ENCODE data around the gene NTRK2. TPM values are rescaled to one million over a fixed set of nuclear protein-coding genes. Genes with fewer than 3 reads are reported as not detected.

NTRK2 gene
- polyA plus RNA-seq, 1 donor (not counting 4 experiments of a cell fraction or from before 2014, with no cell fraction given), result 0.08 TPM

- H4K20me1 ChIP-seq (ENCODE audit: control insufficient read depth, extremely low read depth, insufficient read depth, low read length), result peaks cover 3% of the 10 kb centered on the region
- peak; percentile 92 for TF ChIP-seq EZH2 (IDR thresholded peaks at IDR 0.05; ENCODE audit: low read length)
- TF ChIP-seq CTCF (optimal IDR thresholded peaks at IDR 0.05 in 1 of 3, IDR thresholded peaks at IDR 0.05 in 1 of 3, conservative IDR thresholded peaks at IDR 0.05 in 1 of 3; ENCODE audit: extremely low read depth in 1 of 3, insufficient read depth in 2 of 3, low read length in 3 of 3), result no peak
- DNase-seq (ENCODE audit: low read depth, low spot score) (no peak), FAIRE-seq (no peak)
- H3K79me2 ChIP-seq (ENCODE audit: control insufficient read depth, insufficient read depth, low read length), result no peaks in the 10 kb centered on the region
- dilution Hi-C loops (cut with MboI; ENCODE audit: extremely low pct_ligation_motif_present, low sequenced_read_pairs), result no loop called here
- no peaks in the 10 kb centered on the region for H3K9me3 ChIP-seq (ENCODE audit: control insufficient read depth, low read depth, low read length)
- H3K4me3 ChIP-seq (ENCODE audit: control insufficient read depth in 2 of 3, extremely low read depth in 1 of 3, insufficient read depth in 2 of 3, low read depth in 1 of 3, low read length in 3 of 3), result peak overlapping the region; percentile 26 to 74 (median 67)
- H3K9me1 ChIP-seq (ENCODE audit: control insufficient read depth, extremely low read depth, insufficient read depth, low read length), result no peaks in the 10 kb centered on the region
- peak overlapping the region; percentile 98 for H3K4me2 ChIP-seq (ENCODE audit: control insufficient read depth, extremely low read depth, insufficient read depth, low read depth, low read length)
- H3K27me3 ChIP-seq (ENCODE audit: control insufficient read depth, extremely low read depth, insufficient read depth, low read length), result peaks cover 24% of the 10 kb centered on the region
- H3K36me3 ChIP-seq (ENCODE audit: control insufficient read depth in 2 of 2, extremely low read depth in 1 of 2, insufficient read depth in 2 of 2, low read length in 2 of 2), result no peaks in the 10 kb centered on the region
- no peak overlapping the region for H3K9ac ChIP-seq (ENCODE audit: control insufficient read depth, extremely low read depth, insufficient read depth, low read length)
- H2AFZ ChIP-seq (ENCODE audit: control insufficient read depth, low read length), result peak overlapping the region; percentile 81
- H3K4me1 ChIP-seq (ENCODE audit: control insufficient read depth, extremely low read depth, insufficient read depth, low read length), result peaks cover 24% of the 10 kb centered on the region
- H3K27ac ChIP-seq (ENCODE audit: control insufficient read depth, insufficient read depth, low read length), result no peak overlapping the region
These were observed 861 bp downstream of the NTRK2 start for GRCh38 chr9:84670138-84671041.

- peaks cover 24% of the 10 kb centered on the region for H3K4me1 ChIP-seq (ENCODE audit: control insufficient read depth, extremely low read depth, insufficient read depth, low read length)
- peaks cover 3% of the 10 kb centered on the region for H4K20me1 ChIP-seq (ENCODE audit: control insufficient read depth, extremely low read depth, insufficient read depth, low read length)
These were observed 2.3 kb downstream of the NTRK2 start for GRCh38 chr9:84671586-84672521.

More at GRCh38 chr9:84671586-84672521, 2.3 kb downstream of the NTRK2 start:
- Histone ChIP-seq H3K36me3 (ENCODE audit: control insufficient read depth in 2 of 2, extremely low read depth in 1 of 2, insufficient read depth in 2 of 2, low read length in 2 of 2) (no peaks in the 10 kb centered on the region), H3K9me1 (ENCODE audit: control insufficient read depth, extremely low read depth, insufficient read depth, low read length) (no peaks in the 10 kb centered on the region), H2AFZ (ENCODE audit: control insufficient read depth, low read length) (peak overlapping the region; percentile 63), H3K27ac (ENCODE audit: control insufficient read depth, insufficient read depth, low read length) (no peak overlapping the region), H3K4me2 (ENCODE audit: control insufficient read depth, extremely low read depth, insufficient read depth, low read depth, low read length) (peak overlapping the region; percentile 9), H3K79me2 (ENCODE audit: control insufficient read depth, insufficient read depth, low read length) (no peaks in the 10 kb centered on the region), H3K9me3 (ENCODE audit: control insufficient read depth, low read depth, low read length) (no peaks in the 10 kb centered on the region), H3K9ac (ENCODE audit: control insufficient read depth, extremely low read depth, insufficient read depth, low read length) (no peak overlapping the region), H3K4me3 (ENCODE audit: control insufficient read depth in 2 of 3, extremely low read depth in 1 of 3, insufficient read depth in 2 of 3, low read depth in 1 of 3, low read length in 3 of 3) (no peak overlapping the region), H3K27me3 (ENCODE audit: control insufficient read depth, extremely low read depth, insufficient read depth, low read length) (peaks cover 24% of the 10 kb centered on the region)
- DNase-seq (ENCODE audit: low read depth, low spot score) (no peak), FAIRE-seq (peak; percentile 5)
- TF ChIP-seq EZH2 (IDR thresholded peaks at IDR 0.05; ENCODE audit: low read length) (no peak), CTCF (optimal IDR thresholded peaks at IDR 0.05 in 1 of 3, IDR thresholded peaks at IDR 0.05 in 1 of 3, conservative IDR thresholded peaks at IDR 0.05 in 1 of 3; ENCODE audit: extremely low read depth in 1 of 3, insufficient read depth in 2 of 3, low read length in 3 of 3) (no peak)
- dilution Hi-C loops (cut with MboI; ENCODE audit: extremely low pct_ligation_motif_present, low sequenced_read_pairs), result no loop called here
